HFFc6 (cell line): ENCODE measurements around the gene TYK2. TPM values are rescaled to one million over a fixed set of nuclear protein-coding genes. Genes with fewer than 3 reads are reported as not detected.

ENCODE experiments used
- DNase-seq: peaks from one replicate; pipeline ENCODE4 v3.0.0-alpha.2; 2018
- H3K27ac Mint-ChIP-seq: 2 replicates; pipeline ENCODE4 v1.8.0; 2020; ENCODE audit warnings: mild to moderate bottlenecking, mixed read lengths
- H3K27me3 Mint-ChIP-seq: 2 replicates; pipeline ENCODE4 v1.8.0; 2021; ENCODE audit warnings: mild to moderate bottlenecking, moderate library complexity, mixed read lengths; ENCODE audit not compliant: insufficient read depth
- H3K36me3 Mint-ChIP-seq: 2 replicates; pipeline ENCODE4 v1.8.0; 2021; ENCODE audit warnings: low read depth, mixed read lengths
- H3K4me1 Mint-ChIP-seq: 2 replicates; pipeline ENCODE4 v1.8.0; 2020; ENCODE audit warnings: low read depth, mixed read lengths
- H3K4me3 Mint-ChIP-seq: 2 replicates; pipeline ENCODE4 v1.8.0; 2020; ENCODE audit warnings: mild to moderate bottlenecking, moderate library complexity, mixed read lengths
- H3K9me3 Mint-ChIP-seq: 2 replicates; pipeline ENCODE4 v1.8.0; 2020; ENCODE audit warnings: mild to moderate bottlenecking, mixed read lengths
- CTCF ChIP-seq: fragments of 200-600 bp; sonication (generic); IDR thresholded peaks from 2 replicates; pipeline ENCODE4 v1.5.0; 2021; ENCODE audit warnings: antibody characterized with exemption, mild to moderate bottlenecking
- total RNA-seq, 6 experiments: library from RNA; stranded (reverse); fragmentation: NEBNext Ultra II Directional; extraction: Animal tissue kit (Norgen Biotek cat#: 25700); gene quantifications; 2 replicates in 1 of 6; 3 replicates in 5 of 6; pipeline ENCODE4 v1.2.3, GENCODE V29; 2021

TYK2 gene
- total RNA-seq, 6 experiments from 2014 or later: 67.9 to 82.3 (median 78.5) TPM

GRCh38 chr19:10398819-10399218, 18.4 kb upstream of the TYK2 start:
- no peak for DNase-seq
- peaks cover 18% of the 10 kb centered on the region for H3K4me1 Mint-ChIP-seq
- H3K27ac Mint-ChIP-seq: no peak overlapping the region
- no peak overlapping the region for H3K4me3 Mint-ChIP-seq
- peaks cover 28% of the 10 kb centered on the region for H3K36me3 Mint-ChIP-seq
- H3K9me3 Mint-ChIP-seq: no peaks in the 10 kb centered on the region
- peaks cover 5% of the 10 kb centered on the region for H3K27me3 Mint-ChIP-seq
- TF ChIP-seq CTCF: no peak

- DNase-seq: no peak
- Mint-ChIP-seq H3K4me1 (peaks cover 3% of the 10 kb centered on the region; the same call in 1 of the 2 replicates), H3K9me3 (no peaks in the 10 kb centered on the region), H3K36me3 (peaks cover 21% of the 10 kb centered on the region), H3K27me3 (peaks cover 3% of the 10 kb centered on the region), H3K27ac (no peak overlapping the region; the same call in 1 of the 2 replicates), H3K4me3 (no peak overlapping the region)
- TF ChIP-seq CTCF: no peak
Measured at GRCh38 chr19:10395917-10396316, 15.5 kb upstream of the TYK2 start.

GRCh38 chr19:10395436-10395835, 15.1 kb upstream of the TYK2 start:
- Mint-ChIP-seq H3K9me3 (no peaks in the 10 kb centered on the region), H3K27ac (no peak overlapping the region), H3K36me3 (peaks cover 25% of the 10 kb centered on the region), H3K27me3 (peaks cover 3% of the 10 kb centered on the region), H3K4me1 (no peaks in the 10 kb centered on the region; the same call in 1 of the 2 replicates), H3K4me3 (no peak overlapping the region)
- no peak for DNase-seq
- TF ChIP-seq CTCF: no peak

GRCh38 chr19:10395003-10395402, 14.6 kb upstream of the TYK2 start:
- Mint-ChIP-seq H3K27me3 (peaks cover 3% of the 10 kb centered on the region), H3K27ac (no peak overlapping the region), H3K4me1 (no peaks in the 10 kb centered on the region; the same call in 1 of the 2 replicates), H3K4me3 (no peak overlapping the region), H3K9me3 (no peaks in the 10 kb centered on the region), H3K36me3 (peaks cover 25% of the 10 kb centered on the region)
- peak; percentile 19; the same call in 1 of the 2 replicates for TF ChIP-seq CTCF
- no peak for DNase-seq

GRCh38 chr19:10393137-10393536, 12.8 kb upstream of the TYK2 start:
- DNase-seq: no peak
- no peak overlapping the region for H3K27ac Mint-ChIP-seq
- no peak overlapping the region for H3K4me3 Mint-ChIP-seq
- H3K27me3 Mint-ChIP-seq: peaks cover 2% of the 10 kb centered on the region
- H3K36me3 Mint-ChIP-seq: peaks cover 25% of the 10 kb centered on the region
- no peaks in the 10 kb centered on the region; the same call in 1 of the 2 replicates for H3K4me1 Mint-ChIP-seq
- no peaks in the 10 kb centered on the region for H3K9me3 Mint-ChIP-seq
- TF ChIP-seq CTCF: no peak

GRCh38 chr19:10392120-10392519, 11.7 kb upstream of the TYK2 start:
- Mint-ChIP-seq H3K27me3 (no peaks in the 10 kb centered on the region; the same call in 1 of the 2 replicates), H3K27ac (no peak overlapping the region), H3K4me1 (no peaks in the 10 kb centered on the region), H3K36me3 (peaks cover 25% of the 10 kb centered on the region), H3K9me3 (no peaks in the 10 kb centered on the region), H3K4me3 (no peak overlapping the region)
- no peak for DNase-seq
- no peak for TF ChIP-seq CTCF
